Endothelial cell of umbilical vein (primary cell): ENCODE results near the gene TMEM74B. TPM values are rescaled to one million over a fixed set of nuclear protein-coding genes. Genes with fewer than 3 reads are reported as not detected.

Source experiments
- BruUV-seq: library from RNA; stranded (reverse); fragments of 400-500 nt; replicated peaks from 2 replicates; lab custom pipeline; 2021; lab: Mats Ljungman, UMichigan
- CTCF ChIA-PET: fragments of 300-600, 350-600 bp; sonication (Branson Sonifier 250); formaldehyde crosslinking; loops from one replicate; lab custom pipeline; 2021; ENCODE audit warnings: antibody characterized with exemption, inconsistent platforms; lab: Charles Lee
- POLR2A ChIA-PET: fragments of 300-600, 350-600 bp; sonication (Branson Sonifier 250); formaldehyde crosslinking; loops from one replicate; lab custom pipeline; 2021; ENCODE audit warnings: antibody characterized with exemption, inconsistent platforms; lab: Charles Lee
- DNase-seq: peaks from one replicate; pipeline ENCODE4 v3.0.0-alpha.2; 2011; ENCODE audit warnings: low read depth, low spot score
- FAIRE-seq: peaks from 2 replicates; lab custom pipeline; 2011; peaks lifted over from hg19 to GRCh38; lab: Jason Lieb, UNC
- H2AFZ ChIP-seq: 2 replicates; pipeline ENCODE4 v1.6.0; 2012; ENCODE audit warnings: low read depth, low read length, control low read depth, inconsistent platforms
- H3K27ac ChIP-seq: 2 replicates; pipeline ENCODE4 v1.5.1; 2011; ENCODE audit warnings: low read depth, mild to moderate bottlenecking, control low read depth, low read length, moderate library complexity; ENCODE audit not compliant: insufficient read depth
- H3K27me3 ChIP-seq, 2 experiments: 2 replicates each; pipeline versions ENCODE4 v1.6.0 to v1.6.1; 2011; ENCODE audit warnings: low read length in 2 of 2, mixed read lengths in 1 of 2; ENCODE audit not compliant: control insufficient read depth in 2 of 2, insufficient read depth in 2 of 2
- H3K36me3 ChIP-seq, 2 experiments: 2 replicates in 1 of 2; 3 replicates in 1 of 2; pipeline ENCODE4 v1.5.1; 2011; ENCODE audit warnings: low read length in 2 of 2, mild to moderate bottlenecking in 1 of 2, moderate library complexity in 1 of 2; ENCODE audit not compliant: control insufficient read depth in 2 of 2, insufficient read depth in 2 of 2; ENCODE audit errors: extremely low read depth in 1 of 2
- H3K4me1 ChIP-seq: 3 replicates; pipeline ENCODE4 v1.5.1; 2011; ENCODE audit warnings: mild to moderate bottlenecking, low read length; ENCODE audit not compliant: control insufficient read depth, insufficient read depth; ENCODE audit errors: extremely low read depth
- H3K4me2 ChIP-seq: 2 replicates; pipeline ENCODE4 v1.6.1; 2011; ENCODE audit warnings: low read length, control low read depth, mixed read lengths; ENCODE audit not compliant: insufficient read depth
- H3K4me3 ChIP-seq, 3 experiments: fragments of 200-600 bp in 1 of 3; sonication (generic), shearing (Covaris generic) in 1 of 3; replicated peaks in 1 of 3; 2 replicates each; pipeline ENCODE4 v1.5.1; 2011 to 2016; ENCODE audit warnings: control low read depth in 3 of 3, low read length in 3 of 3, mild to moderate bottlenecking in 2 of 3, inconsistent platforms in 1 of 3, low read depth in 1 of 3, moderate library complexity in 1 of 3; ENCODE audit not compliant: insufficient read depth in 1 of 3
- H3K79me2 ChIP-seq: 2 replicates; pipeline ENCODE4 v1.6.0; 2012; ENCODE audit warnings: low read length, inconsistent platforms; ENCODE audit not compliant: control insufficient read depth, insufficient read depth
- H3K9ac ChIP-seq: replicated peaks from 2 replicates; pipeline ENCODE3; 2011; ENCODE audit warnings: low read length, control low read depth; ENCODE audit not compliant: insufficient read depth; ENCODE audit errors: extremely low read depth
- H3K9me1 ChIP-seq: replicated peaks from 3 replicates; pipeline ENCODE4 v1.6.0; 2011; ENCODE audit warnings: mild to moderate bottlenecking, low read length; ENCODE audit not compliant: control insufficient read depth, insufficient read depth; ENCODE audit errors: extremely low read depth
- H3K9me3 ChIP-seq: replicated peaks from 2 replicates; pipeline ENCODE4 v1.5.1; 2012; ENCODE audit warnings: low read length, inconsistent platforms; ENCODE audit not compliant: control insufficient read depth, insufficient read depth
- H4K20me1 ChIP-seq: replicated peaks from 2 replicates; pipeline ENCODE3; 2011; ENCODE audit warnings: mild to moderate bottlenecking, low read length; ENCODE audit not compliant: control insufficient read depth, insufficient read depth; ENCODE audit errors: extremely low read depth
- CTCF ChIP-seq, 2 donors: IDR thresholded peaks; 1 replicate in 1 of 2; 2 replicates in 1 of 2; pipeline ENCODE4 v1.5.1; 2011; ENCODE audit warnings: low read length in 2 of 2, mild to moderate bottlenecking in 2 of 2, moderate library complexity in 2 of 2, control low read depth in 1 of 2, inconsistent platforms in 1 of 2, low read depth in 1 of 2; ENCODE audit not compliant: insufficient read depth in 1 of 2; ENCODE audit errors: extremely low read depth in 1 of 2
- EZH2 ChIP-seq: IDR thresholded peaks from 2 replicates; pipeline ENCODE4 v1.6.1; 2012; ENCODE audit warnings: borderline replicate concordance, low read depth, mild to moderate bottlenecking, moderate library complexity, low read length, inconsistent platforms; ENCODE audit not compliant: severe bottlenecking
- FOS ChIP-seq: IDR thresholded peaks from 2 replicates; pipeline ENCODE4 v1.6.1; 2011; ENCODE audit warnings: mild to moderate bottlenecking, low read length, moderate library complexity, borderline replicate concordance; ENCODE audit not compliant: insufficient read depth
- GATA2 ChIP-seq: IDR thresholded peaks from 2 replicates; pipeline ENCODE4 v1.7.0; 2011; ENCODE audit warnings: low read depth, mild to moderate bottlenecking, moderate library complexity, mixed read lengths, low read length; ENCODE audit not compliant: insufficient read length, insufficient read depth
- JUN ChIP-seq: IDR thresholded peaks from 2 replicates; pipeline ENCODE4 v1.6.1; 2011; ENCODE audit warnings: borderline replicate concordance, low read depth; ENCODE audit not compliant: insufficient read length, insufficient read depth
- MAX ChIP-seq: IDR thresholded peaks from 2 replicates; pipeline ENCODE4 v1.6.1; 2011; ENCODE audit not compliant: insufficient read depth, insufficient read length
- MYC ChIP-seq: IDR thresholded peaks from one replicate; pipeline ENCODE4 v1.6.1; 2011; ENCODE audit warnings: mild to moderate bottlenecking, low read depth, low read length
- POLR2A ChIP-seq: IDR thresholded peaks from 2 replicates; pipeline ENCODE4 v1.6.1; 2012; ENCODE audit warnings: low read depth, mild to moderate bottlenecking, control low read depth, low read length
- POLR2AphosphoS5 ChIP-seq: IDR thresholded peaks from 2 replicates; pipeline ENCODE4 v1.6.1; 2012; ENCODE audit warnings: low read depth, mild to moderate bottlenecking, control low read depth, low read length, moderate library complexity; ENCODE audit not compliant: insufficient read depth
- dilution Hi-C: fragments of 300-500 bp; cut with MboI; formaldehyde crosslinking; loops from one replicate; pipeline ENCODE4 v1.15.0; 2019; ENCODE audit warnings: low sequenced_read_pairs; ENCODE audit not compliant: extremely low pct_ligation_motif_present
- intact Hi-C: fragments of 100-400 bp; cut with micrococcal nuclease; formaldehyde crosslinking; loops from one replicate; pipeline ENCODE4 v1.10.0; 2022
- polyA plus RNA-seq, 4 experiments: library from polyadenylated mRNA; depleted of rRNA in 3 of 4; stranded (reverse) in 3 of 4; unstranded in 1 of 4; fragments of >200 nt; gene quantifications; 2 replicates each; pipeline versions ENCODE4 v1.2.1 to v1.2.3, GENCODE V29; 2011 to 2012; ENCODE audit warnings: missing spikeins in 1 of 4
- total RNA-seq: library from RNA; stranded (reverse); gene quantifications from 2 replicates; pipeline ENCODE4 v1.2.3, GENCODE V29; 2021

Gene TMEM74B
- total and polyA plus RNA-seq, 2 donors (not counting 3 experiments of a cell fraction or from before 2014, with no cell fraction given): 0.26 to 1.1 TPM

GRCh38 chr20:1197801-1198200 is 13.0 kb upstream of the TMEM74B start:
- Histone ChIP-seq H3K9me1 (no peaks in the 10 kb centered on the region), H3K4me1 (no peaks in the 10 kb centered on the region), H3K9me3 (no peaks in the 10 kb centered on the region), H3K36me3 (no peaks in the 10 kb centered on the region), H3K9ac (no peak overlapping the region), H3K4me2 (no peak overlapping the region), H3K79me2 (no peaks in the 10 kb centered on the region), H3K27me3 (peaks cover 4 to 15% of the 10 kb centered on the region in 2 experiments), H4K20me1 (no peaks in the 10 kb centered on the region), H3K27ac (no peak overlapping the region), H2AFZ (no peak overlapping the region), H3K4me3 (no peak overlapping the region)
- TF ChIP-seq JUN (no peak), POLR2AphosphoS5 (no peak), POLR2A (no peak), FOS (no peak), EZH2 (no peak), GATA2 (no peak), MAX (no peak), CTCF (IDR thresholded peaks at IDR 0.05; ENCODE audit: extremely low read depth in 1 of 2, insufficient read depth in 1 of 2, low read depth in 1 of 2, low read length in 2 of 2) (no peak), MYC (no peak)
- intact Hi-C loops: no loop called here
- ChIA-PET CTCF (interaction anchor here (2.2 kb wide), 1 partner anchor 13 kb away, joined by 7 read pairs; the partner anchor contains the start of gene TMEM74B), POLR2A (no interaction called here)
- DNase-seq (no peak), FAIRE-seq (no peak)
- dilution Hi-C loops: no loop called here
- no TSS peak for BruUV-seq
